Prostate gland (tissue), 2 donors: Measurements from ENCODE around the gene HCAR2. TPM values are rescaled to one million over a fixed set of nuclear protein-coding genes. Genes with fewer than 3 reads are reported as not detected.
"Not testable (repeated sequence)": the region's sequence is repeated elsewhere in the genome, so short reads cannot be mapped to it uniquely, and the experiment has no call there.

Experiments used
- DNase-seq: peaks from one replicate; pipeline ENCODE4 v3.0.0-alpha.2; 2019; ENCODE audit warnings: low spot score
- H3K27ac ChIP-seq, 2 donors: fragments of 200-600 bp; sonication (generic); 2 replicates each; pipeline ENCODE4 v1.5.1; 2017 to 2019
- H3K27me3 ChIP-seq: fragments of 200-600 bp; sonication (generic); replicated peaks from 2 replicates; pipeline ENCODE4 v1.5.1; 2019; ENCODE audit not compliant: insufficient read depth
- H3K36me3 ChIP-seq, 2 donors: fragments of 200-600 bp; sonication (generic); 1 replicate in 1 of 2; 2 replicates in 1 of 2; pipeline versions ENCODE4 v1.5.1 to v1.8.1; 2017 to 2019
- H3K4me1 ChIP-seq: fragments of 200-600 bp; sonication (generic); replicated peaks from 2 replicates; pipeline ENCODE4 v1.5.1; 2019
- H3K4me3 ChIP-seq, 2 donors: fragments of 200-600 bp; sonication (generic); 2 replicates each; pipeline ENCODE4 v1.5.1; 2017 to 2019
- H3K9me3 ChIP-seq: fragments of 200-600 bp; sonication (generic); 2 replicates; pipeline ENCODE4 v1.5.1; 2017
- CTCF ChIP-seq, 4 experiments: fragments of 200-600 bp in 2 of 4; fragments of 450-650 bp in 2 of 4; sonication (generic) in 2 of 4; IDR thresholded peaks; 1 replicate in 3 of 4; 2 replicates in 1 of 4; pipeline ENCODE4 v1.5.1; 2016 to 2019; ENCODE audit warnings: antibody characterized with exemption in 4 of 4, mild to moderate bottlenecking in 2 of 4, moderate library complexity in 2 of 4
- POLR2A ChIP-seq: fragments of 450-650 bp; IDR thresholded peaks from one replicate; pipeline ENCODE4 v1.6.1; 2016; ENCODE audit warnings: antibody characterized with exemption, mild to moderate bottlenecking
- POLR2AphosphoS5 ChIP-seq: sonication (generic); formaldehyde crosslinking; IDR thresholded peaks from one replicate; pipeline ENCODE4 v1.6.1; 2017; ENCODE audit warnings: antibody characterized with exemption
- WGBS: methylation state at CpG from one replicate; pipeline ENCODE4 v1.1.5; 2018; 5-methylcytosine and 5-hydroxymethylcytosine counted together
- intact Hi-C: fragments of 100-400 bp; cut with DNase I; formaldehyde crosslinking; loops from one replicate; pipeline ENCODE4 v1.14.2; 2022
- total RNA-seq, 2 donors: library from RNA; depleted of rRNA; stranded (reverse); fragments of >200 nt; gene quantifications; one replicate each; pipeline ENCODE4 v1.1.0, GENCODE V29; 2016

The HCAR2 gene
- total RNA-seq, 2 donors from 2014 or later: 1.6 to 2.7 TPM

- no peak overlapping the region for H3K4me3 ChIP-seq
- 33% methylated on average over 5 of the region's 5 CpGs for WGBS
- no peaks in the 10 kb centered on the region for H3K9me3 ChIP-seq
- peak overlapping the region; percentile 46 to 59 for H3K27ac ChIP-seq
- H3K4me1 ChIP-seq: no peaks in the 10 kb centered on the region
- intact Hi-C loops: no loop called here
- DNase-seq: peak; percentile 43
- H3K27me3 ChIP-seq: no peaks in the 10 kb centered on the region
- H3K36me3 ChIP-seq: no peaks in the 10 kb centered on the region
- TF ChIP-seq POLR2AphosphoS5 (peak; percentile 60), POLR2A (no peak), CTCF (IDR thresholded peaks at IDR 0.05) (no peak)
Observed at GRCh38 chr12:122726080-122726558, 23.0 kb upstream of the HCAR2 start.

- DNase-seq: no peak
- intact Hi-C loops: no loop called here
- Histone ChIP-seq H3K4me3 (no peak overlapping the region), H3K27ac (peak overlapping the region; percentile 46 to 59), H3K9me3 (no peaks in the 10 kb centered on the region), H3K4me1 (no peaks in the 10 kb centered on the region), H3K36me3 (no peaks in the 10 kb centered on the region), H3K27me3 (no peaks in the 10 kb centered on the region)
- TF ChIP-seq POLR2AphosphoS5 (no peak), CTCF (IDR thresholded peaks at IDR 0.05) (no peak), POLR2A (no peak)
- 73% methylated on average over 6 of the region's 6 CpGs for WGBS
Observed at GRCh38 chr12:122725452-122726079, 22.4 kb upstream of the HCAR2 start.

GRCh38 chr12:122724641-122725243 is 21.6 kb upstream of the HCAR2 start:
- DNase-seq: no peak
- Histone ChIP-seq H3K4me1 (no peaks in the 10 kb centered on the region), H3K36me3 (no peaks in the 10 kb centered on the region), H3K27ac (no peak overlapping the region), H3K4me3 (no peak overlapping the region), H3K27me3 (no peaks in the 10 kb centered on the region), H3K9me3 (no peaks in the 10 kb centered on the region)
- 94% methylated on average over 12 of the region's 12 CpGs for WGBS
- TF ChIP-seq CTCF (IDR thresholded peaks at IDR 0.05) (no peak), POLR2AphosphoS5 (no peak)
- intact Hi-C loops: no loop called here

- no peaks in the 10 kb centered on the region for H3K27me3 ChIP-seq
- no peaks in the 10 kb centered on the region for H3K36me3 ChIP-seq
- WGBS: 73% methylated on average over 1 of the region's 1 CpG
- intact Hi-C loops: no loop called here
- DNase-seq: no peak
- no peaks in the 10 kb centered on the region for H3K9me3 ChIP-seq
- no peak for TF ChIP-seq POLR2A
- TF ChIP-seq POLR2AphosphoS5: no peak
- TF ChIP-seq CTCF (IDR thresholded peaks at IDR 0.05): no peak
- no peak overlapping the region for H3K27ac ChIP-seq
- H3K4me1 ChIP-seq: no peaks in the 10 kb centered on the region
- no peak overlapping the region for H3K4me3 ChIP-seq
Observed at GRCh38 chr12:122722387-122722786, 19.2 kb upstream of the HCAR2 start.

DNA sequence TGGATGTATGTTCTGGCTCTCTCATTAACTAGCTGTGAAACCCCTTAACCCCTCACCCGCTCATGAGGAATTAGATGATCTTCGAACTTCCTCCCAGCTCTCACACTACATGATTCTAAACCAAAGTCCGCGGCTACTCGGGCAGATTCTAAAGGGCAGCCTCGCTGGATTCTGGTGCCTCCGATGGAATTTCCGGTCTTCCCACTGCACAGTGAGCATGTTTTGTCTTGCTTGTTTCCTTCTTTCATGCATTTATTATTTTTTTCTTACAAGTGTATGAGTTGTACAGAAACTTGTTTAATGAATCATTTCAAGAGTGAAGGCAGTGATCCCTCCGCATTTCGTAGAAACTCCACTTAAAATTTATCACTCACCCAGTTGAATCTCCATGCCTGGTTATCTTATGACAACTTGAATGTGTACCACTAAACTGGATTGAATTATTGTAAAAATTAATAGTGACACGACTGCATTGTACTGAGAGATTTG is 17.9 kb upstream of the HCAR2 start:
- Histone ChIP-seq H3K27ac (peak overlapping the region; percentile 35 to 37), H3K36me3 (no peaks in the 10 kb centered on the region), H3K4me3 (no peak overlapping the region), H3K9me3 (no peaks in the 10 kb centered on the region), H3K4me1 (no peaks in the 10 kb centered on the region), H3K27me3 (no peaks in the 10 kb centered on the region)
- intact Hi-C loops: no loop called here
- TF ChIP-seq CTCF (IDR thresholded peaks at IDR 0.05) (no peak), POLR2AphosphoS5 (peak; percentile 61), POLR2A (no peak)
- DNase-seq: peak; percentile 43
- WGBS: 51% methylated on average over 11 of the region's 11 CpGs

DNA sequence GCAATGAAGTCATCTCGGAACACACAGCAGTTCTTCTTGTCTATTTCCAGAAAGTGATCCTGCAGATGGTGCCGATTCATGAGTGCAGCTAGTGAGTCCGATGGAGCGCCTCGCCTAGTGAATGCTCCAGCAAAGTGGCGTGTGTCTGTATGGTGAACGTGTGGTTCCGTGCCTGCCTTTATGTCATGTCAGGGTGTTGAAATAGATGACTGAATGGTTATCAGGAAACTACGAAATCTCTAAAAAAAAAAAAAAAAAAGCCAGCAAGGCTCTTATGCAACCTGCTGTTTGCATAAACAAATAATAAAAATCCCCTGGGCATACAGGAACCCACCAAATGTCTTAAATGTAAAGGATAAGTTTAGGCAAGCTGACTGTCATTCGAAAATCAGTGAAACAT is 13.5 kb upstream of the HCAR2 start, which contains the start of gene HCAR3:
HCAR3 (minus strand) TSS at position 154 of the 400 bp plus-strand sequence; CDS start at position 80, 74 bp downstream.
- H3K36me3 ChIP-seq, H3K4me3 ChIP-seq, H3K27ac ChIP-seq, H3K27me3 ChIP-seq, H3K9me3 ChIP-seq, H3K4me1 ChIP-seq, intact Hi-C loops, DNase-seq: not testable (repeated sequence)
- 68% methylated on average over 10 of the region's 10 CpGs for WGBS

DNA sequence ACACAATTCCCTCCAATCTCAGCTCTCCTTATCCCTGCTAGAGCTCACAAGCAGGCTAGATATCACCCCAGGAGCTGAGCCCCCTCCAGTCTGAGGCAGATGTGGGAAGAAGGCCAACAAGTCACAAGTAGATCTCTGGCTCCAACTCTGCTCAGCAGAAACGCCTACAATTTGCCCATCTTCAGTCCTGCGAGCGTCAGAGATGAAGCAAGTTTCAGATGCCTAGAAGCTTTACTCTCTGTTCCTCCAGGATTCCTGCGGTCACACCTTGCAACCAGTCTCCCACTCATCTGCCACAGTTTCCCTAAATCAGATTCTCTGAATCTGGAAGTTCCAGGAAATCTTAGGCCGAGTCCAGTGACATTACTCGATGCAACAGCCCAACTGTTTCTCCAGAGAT is 12.1 kb upstream of the HCAR2 start:
- DNase-seq, H3K9me3 ChIP-seq, H3K4me3 ChIP-seq, H3K27ac ChIP-seq, H3K27me3 ChIP-seq, H3K4me1 ChIP-seq, H3K36me3 ChIP-seq, intact Hi-C loops: not testable (repeated sequence)
- 78% methylated on average over 6 of the region's 6 CpGs for WGBS
